Trophoblast cell (in vitro differentiated cells and primary cell): Measurements from ENCODE around the gene KCTD17.

Experiments
- DNase-seq, 2 donors: peaks; one replicate each; pipeline ENCODE4 v3.0.0-alpha.2; 2016
- H2AFZ ChIP-seq: 2 replicates; pipeline ENCODE4 v1.6.1; 2013; ENCODE audit warnings: low read length, moderate library complexity, mild to moderate bottlenecking; ENCODE audit not compliant: insufficient read depth, poor library complexity
- H2AK5ac ChIP-seq: 2 replicates; pipeline ENCODE4 v1.6.1; 2013; ENCODE audit warnings: mild to moderate bottlenecking, low read length
- H2BK120ac ChIP-seq: 2 replicates; pipeline ENCODE4 v1.6.1; 2013; ENCODE audit warnings: low read length, mild to moderate bottlenecking, moderate library complexity; ENCODE audit not compliant: insufficient read depth, poor library complexity
- H2BK12ac ChIP-seq: 2 replicates; pipeline ENCODE4 v1.6.1; 2013; ENCODE audit warnings: mild to moderate bottlenecking, low read length, moderate library complexity
- H2BK5ac ChIP-seq: 2 replicates; pipeline ENCODE4 v1.6.1; 2013; ENCODE audit warnings: low read length, low read depth, moderate library complexity, mild to moderate bottlenecking; ENCODE audit not compliant: poor library complexity
- H3K14ac ChIP-seq: 2 replicates; pipeline ENCODE4 v1.6.1; 2013; ENCODE audit warnings: mild to moderate bottlenecking, low read length
- H3K18ac ChIP-seq: 2 replicates; pipeline ENCODE4 v1.6.1; 2013; ENCODE audit warnings: mild to moderate bottlenecking, low read length
- H3K23ac ChIP-seq: 2 replicates; pipeline ENCODE4 v1.6.1; 2013; ENCODE audit warnings: low read length
- H3K27ac ChIP-seq: 2 replicates; pipeline ENCODE4 v1.5.1; 2013; ENCODE audit warnings: low read depth, mild to moderate bottlenecking, inconsistent platforms, low read length, moderate library complexity
- H3K27me3 ChIP-seq: 2 replicates; pipeline ENCODE4 v1.6.1; 2013; ENCODE audit warnings: inconsistent platforms, mild to moderate bottlenecking, low read length, moderate library complexity; ENCODE audit not compliant: insufficient read depth
- H3K36me3 ChIP-seq, 2 experiments: 1 replicate in 1 of 2; 2 replicates in 1 of 2; pipeline ENCODE4 v1.6.1; 2013; ENCODE audit warnings: low read length in 2 of 2, mild to moderate bottlenecking in 2 of 2, moderate library complexity in 1 of 2; ENCODE audit not compliant: insufficient read depth in 2 of 2, control insufficient read depth in 1 of 2
- H3K4ac ChIP-seq: 2 replicates; pipeline ENCODE4 v1.6.1; 2013; ENCODE audit warnings: low read depth, mild to moderate bottlenecking, low read length, moderate library complexity
- H3K4me1 ChIP-seq, 2 experiments: 1 replicate in 1 of 2; 2 replicates in 1 of 2; pipeline ENCODE4 v1.6.1; 2013; ENCODE audit warnings: low read length in 2 of 2, mild to moderate bottlenecking in 2 of 2, moderate library complexity in 1 of 2; ENCODE audit not compliant: insufficient read depth in 2 of 2, control insufficient read depth in 1 of 2
- H3K4me2 ChIP-seq: 2 replicates; pipeline ENCODE4 v1.6.1; 2013; ENCODE audit warnings: inconsistent platforms, mild to moderate bottlenecking, low read length, moderate library complexity
- H3K4me3 ChIP-seq: 2 replicates; pipeline ENCODE4 v1.5.1; 2013; ENCODE audit warnings: mild to moderate bottlenecking, low read depth, low read length, inconsistent platforms
- H3K79me1 ChIP-seq: one replicate; pipeline ENCODE4 v1.6.1; 2013; ENCODE audit warnings: low read length
- H3K79me2 ChIP-seq: 2 replicates; pipeline ENCODE4 v1.6.1; 2013; ENCODE audit warnings: low read length, mild to moderate bottlenecking; ENCODE audit not compliant: control insufficient read depth, insufficient read depth, poor library complexity
- H3K9ac ChIP-seq: 2 replicates; pipeline ENCODE4 v1.6.1; 2013; ENCODE audit warnings: mild to moderate bottlenecking, low read length
- H3K9me3 ChIP-seq: 2 replicates; pipeline ENCODE4 v1.6.1; 2013; ENCODE audit warnings: low read depth, mild to moderate bottlenecking, control low read depth, inconsistent platforms, low read length; ENCODE audit not compliant: insufficient read depth
- H4K12ac ChIP-seq: 2 replicates; pipeline ENCODE4 v1.6.1; 2013; ENCODE audit warnings: low read depth, mild to moderate bottlenecking, low read length, moderate library complexity
- H4K8ac ChIP-seq: 2 replicates; pipeline ENCODE4 v1.6.1; 2013; ENCODE audit warnings: low read depth, mild to moderate bottlenecking, low read length, moderate library complexity
- H4K91ac ChIP-seq: one replicate; pipeline ENCODE4 v1.6.1; 2013; ENCODE audit warnings: low read depth, mild to moderate bottlenecking, low read length, moderate library complexity
- WGBS: extraction: QIAGEN DNeasy Blood & Tissue Kit; methylation state at CpG from one replicate; pipeline ENCODE4 v1.1.7; 2013; ENCODE audit warnings: missing lambda C conversion rate; ENCODE audit not compliant: insufficient read length, insufficient coverage; ENCODE audit errors: extremely low coverage; 5-methylcytosine and 5-hydroxymethylcytosine counted together

The KCTD17 gene

DNA sequence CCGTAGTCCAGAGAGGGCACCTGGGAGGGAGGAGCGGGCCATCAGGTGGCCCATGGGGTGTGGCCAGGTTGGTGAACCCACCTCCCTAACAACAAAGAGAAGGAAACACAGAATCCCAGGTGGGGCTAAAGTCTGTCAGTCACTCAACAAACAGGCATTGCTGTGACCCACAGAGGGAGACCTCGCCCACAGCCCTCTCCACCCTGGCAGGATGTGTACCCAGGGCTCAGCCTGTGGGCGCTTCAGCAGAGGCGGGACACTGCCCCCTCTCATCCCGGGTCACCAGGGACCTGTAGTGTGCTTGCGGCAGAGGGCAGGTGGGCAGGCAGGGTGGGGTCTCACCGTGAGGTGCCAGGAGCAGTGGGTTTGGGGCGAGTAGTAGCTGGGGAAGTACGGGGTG is 32.8 kb downstream of the KCTD17 start:
- Histone ChIP-seq H4K12ac (no peak overlapping the region), H3K4ac (no peak overlapping the region), H2BK120ac (no peak overlapping the region), H3K14ac (no peak overlapping the region), H3K4me1 (peaks cover 4 to 8% of the 10 kb centered on the region in 2 experiments), H3K9me3 (no peaks in the 10 kb centered on the region), H3K23ac (no peak overlapping the region), H3K79me1 (peaks cover 2% of the 10 kb centered on the region), H4K8ac (no peak overlapping the region), H2AK5ac (no peak overlapping the region), H2BK12ac (no peak overlapping the region), H3K4me3 (no peak overlapping the region), H2BK5ac (no peak overlapping the region), H3K18ac (no peak overlapping the region), H3K27ac (no peak overlapping the region), H3K36me3 (no peaks in the 10 kb centered on the region), H3K9ac (no peak overlapping the region), H3K79me2 (no peaks in the 10 kb centered on the region), H4K91ac (no peak overlapping the region), H2AFZ (no peak overlapping the region), H3K4me2 (no peak overlapping the region), H3K27me3 (no peaks in the 10 kb centered on the region)
- no peak for DNase-seq
- WGBS: no CpG with 5 or more reads among the region's 10 CpGs

DNA sequence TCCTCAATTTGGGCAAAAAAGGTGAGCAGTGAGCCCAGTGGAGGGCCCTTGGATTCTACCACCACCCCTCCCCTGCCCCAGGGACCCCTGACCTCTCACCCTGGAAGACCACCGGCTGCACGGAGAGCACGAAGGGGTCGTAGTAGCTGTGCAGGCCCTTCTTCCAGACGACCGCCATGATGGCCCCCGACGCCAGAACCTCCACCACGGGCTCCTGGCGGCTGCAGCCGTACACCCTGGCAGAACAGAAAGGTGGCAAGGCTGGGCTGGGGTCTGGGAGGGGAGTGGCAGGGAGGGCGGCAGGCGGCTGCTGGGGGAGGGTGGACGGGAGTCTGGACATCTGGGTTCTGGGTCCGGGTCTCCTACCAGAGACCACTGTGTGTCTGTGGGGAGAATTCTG is 34.6 kb downstream of the KCTD17 start:
- Histone ChIP-seq H3K4ac (no peak overlapping the region), H3K27me3 (no peaks in the 10 kb centered on the region), H2BK12ac (no peak overlapping the region), H4K8ac (no peak overlapping the region), H3K14ac (no peak overlapping the region), H3K4me2 (no peak overlapping the region), H2BK5ac (no peak overlapping the region), H4K91ac (no peak overlapping the region), H3K36me3 (no peaks in the 10 kb centered on the region), H3K79me1 (no peaks in the 10 kb centered on the region), H3K9ac (no peak overlapping the region), H2AK5ac (no peak overlapping the region), H3K23ac (no peak overlapping the region), H3K27ac (no peak overlapping the region), H3K9me3 (no peaks in the 10 kb centered on the region), H4K12ac (no peak overlapping the region), H3K4me3 (no peak overlapping the region), H2BK120ac (no peak overlapping the region), H2AFZ (no peak overlapping the region), H3K18ac (no peak overlapping the region), H3K79me2 (no peaks in the 10 kb centered on the region), H3K4me1 (no peaks in the 10 kb centered on the region)
- DNase-seq: no peak
- WGBS: no CpG with 5 or more reads among the region's 15 CpGs

DNA sequence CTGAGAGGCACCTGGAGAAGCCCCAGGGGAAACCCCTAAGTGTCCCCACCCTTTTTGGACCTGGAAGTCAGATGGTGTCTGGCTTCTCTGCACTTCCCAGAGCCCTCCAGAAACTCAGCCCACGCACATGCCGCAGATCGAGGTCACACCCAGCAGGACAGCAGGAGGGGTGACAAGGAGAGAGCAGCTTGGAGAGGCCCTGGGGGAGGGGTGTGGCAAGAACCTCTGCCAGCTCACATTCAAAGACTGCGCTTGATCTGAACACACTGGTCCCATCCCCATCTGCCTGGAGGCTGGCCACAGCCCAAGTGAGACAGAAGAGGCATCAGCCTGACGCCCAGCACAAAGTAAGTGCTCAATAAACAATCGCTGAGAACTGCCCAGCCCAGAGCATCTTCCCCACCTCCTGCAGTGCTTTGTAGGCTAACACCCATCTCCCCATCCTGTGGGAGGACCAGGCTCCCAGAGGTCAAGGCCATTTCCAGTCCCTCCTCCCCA is 36.6 kb downstream of the KCTD17 start:
- no peak overlapping the region for H3K4me3 ChIP-seq
- H3K36me3 ChIP-seq: no peaks in the 10 kb centered on the region
- no peak overlapping the region for H3K4ac ChIP-seq
- no peak overlapping the region for H3K9ac ChIP-seq
- H3K14ac ChIP-seq: no peak overlapping the region
- no peak overlapping the region for H3K4me2 ChIP-seq
- no peak overlapping the region for H2AK5ac ChIP-seq
- no peaks in the 10 kb centered on the region for H3K79me2 ChIP-seq
- H3K27me3 ChIP-seq: no peaks in the 10 kb centered on the region
- WGBS: no CpG with 5 or more reads among the region's 6 CpGs
- peak; percentile 62 to 68 for DNase-seq
- H2BK5ac ChIP-seq: no peak overlapping the region
- no peaks in the 10 kb centered on the region for H3K79me1 ChIP-seq
- H3K23ac ChIP-seq: no peak overlapping the region
- H3K18ac ChIP-seq: no peak overlapping the region
- no peak overlapping the region for H3K27ac ChIP-seq
- H3K9me3 ChIP-seq: no peaks in the 10 kb centered on the region
- no peak overlapping the region for H2BK12ac ChIP-seq
- H3K4me1 ChIP-seq: no peaks in the 10 kb centered on the region
- no peak overlapping the region for H2BK120ac ChIP-seq
- H4K12ac ChIP-seq: no peak overlapping the region
- no peak overlapping the region for H2AFZ ChIP-seq
- H4K91ac ChIP-seq: no peak overlapping the region
- no peak overlapping the region for H4K8ac ChIP-seq

DNA sequence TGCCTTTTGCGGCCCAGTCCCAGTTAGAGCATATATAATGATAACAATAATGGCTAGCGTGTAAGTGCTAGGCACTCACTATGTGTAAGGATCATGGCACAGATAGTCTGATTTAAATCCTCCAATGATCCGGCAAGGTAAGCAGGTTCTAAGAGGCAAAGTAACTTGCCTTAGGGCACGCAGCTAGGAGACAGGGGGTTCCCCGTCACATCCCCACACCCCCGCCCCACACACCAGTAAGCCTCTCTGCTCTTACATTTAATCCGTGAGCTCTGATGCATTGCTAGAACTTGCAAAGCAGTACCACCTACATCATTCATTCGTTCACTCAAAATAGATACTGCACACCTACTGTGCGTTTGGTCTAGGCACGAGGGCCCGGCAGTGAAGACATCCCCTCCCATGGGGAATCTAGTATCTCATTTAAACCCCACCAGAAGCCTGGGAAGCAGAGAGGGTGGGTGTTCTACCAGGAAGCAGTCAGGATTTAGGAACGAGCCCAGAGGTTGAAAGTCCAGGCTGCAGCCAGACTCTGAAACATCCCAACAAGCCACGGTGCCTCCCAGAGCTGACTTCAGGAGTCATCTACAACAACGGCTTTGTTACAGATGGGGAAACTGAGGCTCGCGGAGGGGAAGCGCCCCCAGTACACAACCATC is 37.3 kb downstream of the KCTD17 start:
- Histone ChIP-seq H4K12ac (no peak overlapping the region), H2BK5ac (no peak overlapping the region), H3K4me3 (no peak overlapping the region), H3K27me3 (no peaks in the 10 kb centered on the region), H3K79me2 (no peaks in the 10 kb centered on the region), H3K14ac (no peak overlapping the region), H3K18ac (no peak overlapping the region), H3K4me1 (no peaks in the 10 kb centered on the region), H3K79me1 (no peaks in the 10 kb centered on the region), H3K27ac (no peak overlapping the region), H4K8ac (no peak overlapping the region), H3K4me2 (no peak overlapping the region), H2BK120ac (no peak overlapping the region), H3K9me3 (no peaks in the 10 kb centered on the region), H2BK12ac (no peak overlapping the region), H3K36me3 (no peaks in the 10 kb centered on the region), H3K4ac (no peak overlapping the region), H3K9ac (no peak overlapping the region), H4K91ac (no peak overlapping the region), H2AFZ (no peak overlapping the region), H3K23ac (no peak overlapping the region), H2AK5ac (no peak overlapping the region)
- no peak for DNase-seq
- no CpG with 5 or more reads among the region's 17 CpGs for WGBS
